ENCODE results near the gene DOC2A.

The DOC2A gene

GRCh38 chr16:30004811-30005242 lies 6.0 kb downstream of the DOC2A start:
- H3K27me3 Mint-ChIP-seq (ENCODE audit: low read depth): peaks cover 8% of the 10 kb centered on the region
- H3K9me3 Mint-ChIP-seq: no peaks in the 10 kb centered on the region
- H3K27ac Mint-ChIP-seq: no peak overlapping the region
- H3K4me3 Mint-ChIP-seq: no peak overlapping the region
- no peak for DNase-seq (ENCODE audit: low spot score)
- peaks cover 18% of the 10 kb centered on the region for H3K36me3 Mint-ChIP-seq (ENCODE audit: low read depth)
- no peaks in the 10 kb centered on the region for H3K4me1 Mint-ChIP-seq (ENCODE audit: low read depth)

- H3K4me1 Mint-ChIP-seq (ENCODE audit: low read depth): no peaks in the 10 kb centered on the region
These were observed 6.4 kb downstream of the DOC2A start for GRCh38 chr16:30004424-30004776.

GRCh38 chr16:30003670-30004423 lies 7.0 kb downstream of the DOC2A start:
- DNase-seq (ENCODE audit: low spot score): no peak
- H3K36me3 Mint-ChIP-seq (ENCODE audit: low read depth): peaks cover 26% of the 10 kb centered on the region
- H3K9me3 Mint-ChIP-seq: no peaks in the 10 kb centered on the region
- H3K4me3 Mint-ChIP-seq: no peak overlapping the region
- no peaks in the 10 kb centered on the region for H3K4me1 Mint-ChIP-seq (ENCODE audit: low read depth)
- H3K27ac Mint-ChIP-seq: peak overlapping the region; percentile 4
- peaks cover 3% of the 10 kb centered on the region for H3K27me3 Mint-ChIP-seq (ENCODE audit: low read depth)

More at GRCh38 chr16:30004424-30004776, 6.4 kb downstream of the DOC2A start:
- no peaks in the 10 kb centered on the region for H3K9me3 Mint-ChIP-seq
- H3K27ac Mint-ChIP-seq: no peak overlapping the region
- peaks cover 22% of the 10 kb centered on the region for H3K36me3 Mint-ChIP-seq (ENCODE audit: low read depth)
- no peak for DNase-seq (ENCODE audit: low spot score)
- no peak overlapping the region for H3K4me3 Mint-ChIP-seq
- H3K27me3 Mint-ChIP-seq (ENCODE audit: low read depth): peaks cover 7% of the 10 kb centered on the region

DNA sequence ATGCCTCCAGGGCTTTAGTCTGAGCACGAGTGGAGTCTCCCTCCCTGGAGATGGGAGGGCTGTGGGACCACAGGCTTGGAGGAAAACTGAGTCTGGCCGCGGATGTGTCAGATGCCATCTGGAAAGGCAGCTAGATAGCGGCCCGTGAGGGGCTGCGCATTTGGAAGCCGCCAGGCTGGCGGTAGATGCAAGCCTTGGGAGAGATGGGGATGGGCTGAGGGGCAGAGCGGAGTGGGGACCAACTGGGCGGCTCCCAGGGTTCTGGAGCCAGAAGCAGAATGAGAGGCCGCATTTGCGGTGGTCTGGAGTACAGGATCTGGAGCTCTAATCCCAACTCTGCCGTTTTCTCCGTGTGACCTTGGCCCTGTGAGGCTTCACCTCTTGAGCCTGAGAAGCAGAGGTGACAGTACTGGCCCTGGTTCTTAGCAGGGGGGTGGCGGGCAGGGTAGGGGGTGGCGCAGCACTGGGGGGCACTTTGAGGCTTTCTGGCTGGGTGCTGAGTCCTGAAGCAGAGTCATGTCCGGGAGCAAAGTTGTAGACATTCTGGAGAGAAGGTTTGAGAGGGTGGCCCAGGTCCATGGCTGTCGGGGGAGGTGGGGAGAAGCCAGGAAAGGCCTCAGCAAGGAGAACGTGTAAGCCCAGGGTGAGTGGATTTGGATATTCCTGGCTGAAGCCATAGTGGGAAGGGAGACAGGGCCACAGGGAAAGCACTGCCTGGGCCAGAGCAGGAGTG lies 8.0 kb downstream of the DOC2A start:
- Mint-ChIP-seq H3K4me1 (ENCODE audit: low read depth) (no peaks in the 10 kb centered on the region), H3K27ac (no peak overlapping the region), H3K4me3 (no peak overlapping the region), H3K27me3 (ENCODE audit: low read depth) (no peaks in the 10 kb centered on the region), H3K9me3 (no peaks in the 10 kb centered on the region), H3K36me3 (ENCODE audit: low read depth) (peaks cover 33% of the 10 kb centered on the region)
- no peak for DNase-seq (ENCODE audit: low spot score)

DNA sequence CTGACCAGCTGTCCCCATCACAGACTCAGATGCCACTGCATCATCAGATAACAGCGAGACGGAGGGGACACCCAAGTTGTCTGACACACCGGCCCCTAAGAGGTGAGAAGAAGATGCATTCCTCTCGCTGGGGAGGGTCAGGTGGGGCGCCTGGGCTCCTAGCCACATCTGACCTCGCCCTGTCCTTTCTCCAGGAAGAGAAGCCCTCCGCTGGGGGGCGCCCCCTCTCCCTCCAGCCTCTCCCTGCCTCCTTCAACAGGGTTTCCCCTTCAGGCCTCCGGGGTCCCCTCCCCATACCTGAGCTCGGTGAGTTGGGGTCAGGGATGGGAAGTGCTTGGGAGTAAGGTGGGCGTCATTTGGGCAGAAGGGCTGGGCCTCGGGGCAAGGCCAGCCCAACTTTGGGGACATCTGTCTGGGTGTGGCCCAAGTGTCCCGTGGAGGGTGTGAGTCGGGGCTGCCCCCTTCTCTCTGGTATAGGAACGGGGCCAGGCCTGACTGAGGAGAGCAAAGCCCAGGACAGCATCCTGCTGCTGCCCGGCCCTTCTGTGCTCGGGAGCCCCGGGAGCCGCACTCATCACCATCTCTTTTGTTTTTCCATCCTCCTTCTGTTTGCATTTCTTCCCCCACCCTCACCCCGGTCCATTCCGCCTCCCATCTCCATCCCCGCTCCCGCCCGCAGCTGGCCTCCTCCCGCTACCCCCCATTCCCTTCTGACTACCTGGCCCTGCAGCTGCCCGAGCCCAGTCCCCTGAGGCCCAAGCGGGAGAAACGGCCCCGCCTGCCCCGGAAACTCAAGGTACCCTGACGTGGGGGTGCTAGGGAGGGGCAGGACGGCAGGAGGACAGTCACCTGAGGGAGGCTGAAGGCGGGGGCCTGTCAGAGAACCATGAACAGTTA lies 9.8 kb downstream of the DOC2A start:
- Mint-ChIP-seq H3K4me1 (ENCODE audit: low read depth) (peaks cover 5% of the 10 kb centered on the region), H3K4me3 (no peak overlapping the region), H3K36me3 (ENCODE audit: low read depth) (peaks cover 41% of the 10 kb centered on the region), H3K9me3 (no peaks in the 10 kb centered on the region), H3K27ac (no peak overlapping the region), H3K27me3 (ENCODE audit: low read depth) (no peaks in the 10 kb centered on the region)
- no peak for DNase-seq (ENCODE audit: low spot score)

DNA sequence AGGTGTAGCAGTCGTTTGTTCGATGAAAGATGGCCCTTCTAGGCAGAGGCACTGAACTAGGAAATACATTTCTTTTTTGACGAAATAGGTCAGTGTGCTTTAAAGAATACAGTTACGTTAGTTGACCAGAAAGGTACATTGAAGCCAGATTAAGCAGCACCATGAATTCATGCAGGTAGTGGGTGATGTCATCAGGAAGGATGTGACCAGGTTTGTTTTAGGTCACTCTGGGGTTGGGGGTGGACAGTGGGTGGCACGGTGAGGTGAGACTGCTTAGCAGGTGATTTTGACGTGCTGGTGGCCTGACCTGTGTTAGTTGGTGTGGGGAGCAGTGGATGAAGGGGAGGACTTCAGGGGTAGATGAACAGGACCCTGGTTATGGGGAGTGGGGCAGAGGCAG lies 11.2 kb downstream of the DOC2A start:
- H3K27ac Mint-ChIP-seq: peak overlapping the region; percentile 3
- DNase-seq (ENCODE audit: low spot score): no peak
- no peaks in the 10 kb centered on the region for H3K9me3 Mint-ChIP-seq
- H3K36me3 Mint-ChIP-seq (ENCODE audit: low read depth): peaks cover 44% of the 10 kb centered on the region
- H3K4me1 Mint-ChIP-seq (ENCODE audit: low read depth): peaks cover 8% of the 10 kb centered on the region
- no peaks in the 10 kb centered on the region for H3K27me3 Mint-ChIP-seq (ENCODE audit: low read depth)
- H3K4me3 Mint-ChIP-seq: no peak overlapping the region

- Mint-ChIP-seq H3K4me3 (peak overlapping the region; percentile 99), H3K36me3 (ENCODE audit: low read depth) (peaks cover 46% of the 10 kb centered on the region), H3K27me3 (ENCODE audit: low read depth) (no peaks in the 10 kb centered on the region), H3K4me1 (ENCODE audit: low read depth) (peaks cover 17% of the 10 kb centered on the region), H3K9me3 (no peaks in the 10 kb centered on the region), H3K27ac (peak overlapping the region; percentile 98)
- no peak for DNase-seq (ENCODE audit: low spot score)
These were observed 14.0 kb downstream of the DOC2A start for GRCh38 chr16:29996766-29997250.

DNA sequence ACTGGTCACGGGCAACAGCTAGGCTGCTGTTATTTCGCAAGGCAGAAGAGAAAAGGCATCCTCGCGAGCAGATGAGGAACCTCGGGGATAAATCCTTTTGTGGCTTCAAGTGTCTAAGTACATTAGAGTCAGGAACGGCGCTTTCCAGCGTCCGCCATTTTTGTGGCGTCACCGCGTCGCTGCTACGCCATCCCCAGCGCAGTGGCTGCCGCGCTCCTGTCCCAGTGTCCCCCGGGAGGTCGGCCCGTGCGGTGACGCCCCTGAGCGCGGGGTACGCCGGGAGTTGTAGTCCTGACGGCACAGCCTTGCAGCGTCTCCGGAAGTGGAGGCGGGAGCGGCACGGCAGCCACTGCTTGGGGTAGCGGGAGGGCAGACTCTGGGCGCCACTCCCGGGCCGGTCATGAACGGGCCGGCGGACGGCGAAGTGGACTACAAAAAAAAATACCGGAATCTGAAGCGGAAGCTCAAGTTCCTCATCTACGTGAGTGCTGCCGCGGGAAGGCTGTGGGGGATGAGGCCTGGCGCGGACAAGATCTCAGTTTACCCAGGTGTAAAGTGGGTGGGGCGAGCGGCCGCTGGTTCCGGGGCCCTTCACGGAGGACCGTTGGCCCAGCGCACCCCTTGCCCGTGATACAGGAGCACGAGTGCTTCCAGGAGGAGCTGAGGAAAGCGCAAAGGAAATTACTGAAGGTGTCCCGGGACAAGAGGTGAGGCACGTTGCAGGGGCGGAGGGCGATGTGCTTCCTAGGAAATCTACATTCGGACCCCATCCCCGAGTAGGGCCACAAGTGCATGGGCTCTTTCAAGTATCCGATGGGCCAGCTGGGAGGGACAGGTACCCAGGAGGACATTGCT lies 14.7 kb downstream of the DOC2A start, which contains the start of gene INO80E:
TSS of gene INO80E (plus strand) at position 331 of the 855 bp plus-strand sequence. CDS start at position 401, 70 bp downstream.
- peak within 1 kb of the TSS; percentile 99 for H3K4me3 Mint-ChIP-seq
- H3K9me3 Mint-ChIP-seq: no peaks in the 10 kb centered on the region

DNA sequence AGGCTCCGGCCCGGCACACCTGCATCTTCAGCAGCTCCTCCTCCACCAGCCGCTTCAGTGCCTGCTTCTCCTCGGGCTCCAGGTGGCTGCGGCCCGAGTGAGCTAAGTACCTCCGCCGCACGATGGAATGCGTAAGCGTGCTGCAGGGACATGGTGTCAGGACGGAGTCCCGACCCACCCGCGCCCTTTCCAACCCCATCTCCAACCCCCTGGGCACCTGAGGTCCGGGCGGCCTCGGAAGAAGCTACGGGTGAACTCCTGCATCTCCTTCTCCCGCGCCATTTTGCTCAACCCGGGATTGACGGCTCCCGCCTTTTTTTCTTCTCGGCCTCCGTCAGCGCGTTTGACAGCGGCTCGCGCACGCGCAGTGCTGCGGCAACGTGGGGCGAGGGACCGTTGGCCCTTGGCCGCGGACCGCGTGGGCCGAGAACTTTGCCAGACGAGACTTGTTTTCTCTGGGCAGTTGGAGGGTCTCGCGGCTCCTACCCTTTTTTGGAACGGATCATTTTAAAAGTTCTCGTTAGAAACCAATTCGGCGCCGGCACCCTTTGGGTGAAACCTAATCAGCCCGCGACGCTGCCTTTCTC lies 15.4 kb downstream of the DOC2A start, which contains the start of gene HIRIP3:
TSS of gene HIRIP3 (minus strand) at position 294 of the 587 bp plus-strand sequence. CDS start at position 282, 12 bp downstream.
- Mint-ChIP-seq H3K4me1 (ENCODE audit: low read depth) (peaks cover 17% of the 10 kb centered on the region), H3K4me3 (peak within 1 kb of the TSS; percentile 99), H3K9me3 (no peaks in the 10 kb centered on the region), H3K27ac (peak within 1 kb of the TSS; percentile 98), H3K27me3 (ENCODE audit: low read depth) (no peaks in the 10 kb centered on the region), H3K36me3 (ENCODE audit: low read depth) (peaks cover 46% of the 10 kb centered on the region)
- peak; percentile 89 for DNase-seq (ENCODE audit: low spot score)

More for the DNA sequence above, 14.7 kb downstream of the DOC2A start, which contains the start of gene INO80E:
- Mint-ChIP-seq H3K36me3 (ENCODE audit: low read depth) (peaks cover 45% of the 10 kb centered on the region), H3K4me1 (ENCODE audit: low read depth) (peaks cover 17% of the 10 kb centered on the region), H3K27ac (peak within 1 kb of the TSS; percentile 98), H3K27me3 (ENCODE audit: low read depth) (no peaks in the 10 kb centered on the region)
- DNase-seq (ENCODE audit: low spot score): peak; percentile 99

- H3K9me3 Mint-ChIP-seq: no peaks in the 10 kb centered on the region
- peaks cover 49% of the 10 kb centered on the region for H3K36me3 Mint-ChIP-seq (ENCODE audit: low read depth)
- peaks cover 17% of the 10 kb centered on the region for H3K4me1 Mint-ChIP-seq (ENCODE audit: low read depth)
- peak overlapping the region; percentile 99 for H3K4me3 Mint-ChIP-seq
- H3K27me3 Mint-ChIP-seq (ENCODE audit: low read depth): no peaks in the 10 kb centered on the region
- H3K27ac Mint-ChIP-seq: peak overlapping the region; percentile 98
- no peak for DNase-seq (ENCODE audit: low spot score)
These were observed 16.1 kb downstream of the DOC2A start for GRCh38 chr16:29994600-29995323.

GRCh38 chr16:29993903-29994599 lies 16.8 kb downstream of the DOC2A start:
- H3K27me3 Mint-ChIP-seq (ENCODE audit: low read depth): no peaks in the 10 kb centered on the region
- H3K36me3 Mint-ChIP-seq (ENCODE audit: low read depth): peaks cover 49% of the 10 kb centered on the region
- H3K9me3 Mint-ChIP-seq: no peaks in the 10 kb centered on the region
- no peak for DNase-seq (ENCODE audit: low spot score)
- peak overlapping the region; percentile 98 for H3K27ac Mint-ChIP-seq
- peak overlapping the region; percentile 99 for H3K4me3 Mint-ChIP-seq
- peaks cover 18% of the 10 kb centered on the region for H3K4me1 Mint-ChIP-seq (ENCODE audit: low read depth)
